GM12872 (cell line): ENCODE results near the gene PRL.

Source experiments
- CTCF ChIP-seq: IDR thresholded peaks from 3 replicates; pipeline ENCODE4 v1.5.1; 2011; ENCODE audit warnings: low read depth, mild to moderate bottlenecking, low read length, moderate library complexity; ENCODE audit not compliant: insufficient read depth

PRL gene

GRCh38 chr6:22313796-22314195 is 17.0 kb upstream of the PRL start:
- no peak for TF ChIP-seq CTCF

GRCh38 chr6:22308939-22309338 is 12.1 kb upstream of the PRL start:
- TF ChIP-seq CTCF, result no peak

GRCh38 chr6:22306741-22307466 is 10.1 kb upstream of the PRL start:
- no peak for TF ChIP-seq CTCF

GRCh38 chr6:22302838-22303237 is 6.0 kb upstream of the PRL start:
- TF ChIP-seq CTCF, result no peak

- TF ChIP-seq CTCF, result no peak
These were observed 3.6 kb upstream of the PRL start for GRCh38 chr6:22300273-22300998.

GRCh38 chr6:22298475-22298890 is 1.6 kb upstream of the PRL start:
- TF ChIP-seq CTCF, result no peak

- no peak for TF ChIP-seq CTCF
These were observed 769 bp downstream of the PRL start for GRCh38 chr6:22296067-22296466.
